ENCODE measurements around the gene MYH9.

The MYH9 gene

DNA sequence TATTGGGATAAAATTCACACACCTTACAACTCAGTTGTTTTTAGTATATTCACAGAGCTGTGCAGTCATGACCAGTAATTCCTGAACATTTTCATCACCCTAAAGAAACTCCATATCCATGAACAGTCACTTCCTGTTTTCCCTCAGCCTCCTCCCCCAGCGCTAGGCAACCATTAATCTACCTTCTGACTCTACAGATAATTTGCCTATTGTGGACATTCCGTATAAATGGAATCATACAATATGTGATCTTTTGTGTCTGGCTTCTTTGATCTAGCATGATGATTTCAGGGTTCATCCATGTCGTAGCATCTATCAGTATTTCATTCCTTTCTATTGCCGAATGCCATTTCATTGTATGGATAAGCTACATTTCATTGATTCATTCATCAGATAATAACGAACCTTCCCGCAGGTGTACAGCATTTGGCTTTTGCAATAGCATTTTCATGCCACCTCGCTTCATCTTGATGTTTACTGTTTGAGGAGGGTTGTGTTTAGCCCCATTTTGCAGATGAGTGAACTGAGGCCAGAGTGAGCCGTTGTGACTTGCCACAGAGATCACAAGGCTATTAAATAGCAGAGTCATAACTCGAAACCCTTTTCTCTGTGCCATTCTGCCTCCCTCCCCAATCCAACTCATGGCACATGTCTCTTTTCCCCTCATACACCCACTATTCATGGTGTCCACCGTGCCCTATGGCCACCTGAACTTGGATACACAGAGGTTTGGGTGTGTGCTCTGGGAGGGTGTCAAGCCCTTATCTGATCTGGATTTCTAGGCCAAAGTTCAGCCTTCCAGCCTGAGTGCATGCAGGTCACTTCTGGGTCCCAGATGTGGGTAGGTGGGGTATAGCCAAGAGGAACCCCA is 11.1 kb upstream of the MYH9 start:
- no peaks in the 10 kb centered on the region for H3K36me3 ChIP-seq (ENCODE audit: low read length)
- TF ChIP-seq, protein P1, sequence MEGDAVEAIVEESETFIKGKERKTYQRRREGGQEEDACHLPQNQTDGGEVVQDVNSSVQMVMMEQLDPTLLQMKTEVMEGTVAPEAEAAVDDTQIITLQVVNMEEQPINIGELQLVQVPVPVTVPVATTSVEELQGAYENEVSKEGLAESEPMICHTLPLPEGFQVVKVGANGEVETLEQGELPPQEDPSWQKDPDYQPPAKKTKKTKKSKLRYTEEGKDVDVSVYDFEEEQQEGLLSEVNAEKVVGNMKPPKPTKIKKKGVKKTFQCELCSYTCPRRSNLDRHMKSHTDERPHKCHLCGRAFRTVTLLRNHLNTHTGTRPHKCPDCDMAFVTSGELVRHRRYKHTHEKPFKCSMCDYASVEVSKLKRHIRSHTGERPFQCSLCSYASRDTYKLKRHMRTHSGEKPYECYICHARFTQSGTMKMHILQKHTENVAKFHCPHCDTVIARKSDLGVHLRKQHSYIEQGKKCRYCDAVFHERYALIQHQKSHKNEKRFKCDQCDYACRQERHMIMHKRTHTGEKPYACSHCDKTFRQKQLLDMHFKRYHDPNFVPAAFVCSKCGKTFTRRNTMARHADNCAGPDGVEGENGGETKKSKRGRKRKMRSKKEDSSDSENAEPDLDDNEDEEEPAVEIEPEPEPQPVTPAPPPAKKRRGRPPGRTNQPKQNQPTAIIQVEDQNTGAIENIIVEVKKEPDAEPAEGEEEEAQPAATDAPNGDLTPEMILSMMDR (IDR thresholded peaks at IDR 0.05; ENCODE audit: insufficient read depth, low read length, poor library complexity, severe bottlenecking) = no peak
- no peak for TF ChIP-seq EZH2phosphoT487 (conservative IDR thresholded peaks at IDR 0.05; ENCODE audit: low read length)
- H3K9ac ChIP-seq (ENCODE audit: low read length) = no peak overlapping the region
- no peak overlapping the region for H3K4me3 ChIP-seq (ENCODE audit: insufficient read depth, low read length, poor library complexity, severe bottlenecking)
- no peak overlapping the region for H3K4me2 ChIP-seq (ENCODE audit: low read depth, low read length, poor library complexity, severe bottlenecking)
- no peaks in the 10 kb centered on the region for H3K27me3 ChIP-seq (ENCODE audit: low read length)
- no peaks in the 10 kb centered on the region for H3K79me2 ChIP-seq (ENCODE audit: insufficient read depth, low read length)
- H3F3A ChIP-seq (ENCODE audit: insufficient read depth) = no peaks in the 10 kb centered on the region
- H2AFZ ChIP-seq (ENCODE audit: low read depth, low read length, severe bottlenecking) = no peak overlapping the region
- H3K9me3 ChIP-seq (ENCODE audit: insufficient read depth, low read length) = no peaks in the 10 kb centered on the region
- H3K9me2 ChIP-seq (replicated peaks; ENCODE audit: insufficient read depth, low read length) = no peaks in the 10 kb centered on the region
- H3K27ac ChIP-seq (ENCODE audit: low read depth, low read length) = no peak overlapping the region
- no peaks in the 10 kb centered on the region for H4K20me1 ChIP-seq (ENCODE audit: low read depth, low read length)

DNA sequence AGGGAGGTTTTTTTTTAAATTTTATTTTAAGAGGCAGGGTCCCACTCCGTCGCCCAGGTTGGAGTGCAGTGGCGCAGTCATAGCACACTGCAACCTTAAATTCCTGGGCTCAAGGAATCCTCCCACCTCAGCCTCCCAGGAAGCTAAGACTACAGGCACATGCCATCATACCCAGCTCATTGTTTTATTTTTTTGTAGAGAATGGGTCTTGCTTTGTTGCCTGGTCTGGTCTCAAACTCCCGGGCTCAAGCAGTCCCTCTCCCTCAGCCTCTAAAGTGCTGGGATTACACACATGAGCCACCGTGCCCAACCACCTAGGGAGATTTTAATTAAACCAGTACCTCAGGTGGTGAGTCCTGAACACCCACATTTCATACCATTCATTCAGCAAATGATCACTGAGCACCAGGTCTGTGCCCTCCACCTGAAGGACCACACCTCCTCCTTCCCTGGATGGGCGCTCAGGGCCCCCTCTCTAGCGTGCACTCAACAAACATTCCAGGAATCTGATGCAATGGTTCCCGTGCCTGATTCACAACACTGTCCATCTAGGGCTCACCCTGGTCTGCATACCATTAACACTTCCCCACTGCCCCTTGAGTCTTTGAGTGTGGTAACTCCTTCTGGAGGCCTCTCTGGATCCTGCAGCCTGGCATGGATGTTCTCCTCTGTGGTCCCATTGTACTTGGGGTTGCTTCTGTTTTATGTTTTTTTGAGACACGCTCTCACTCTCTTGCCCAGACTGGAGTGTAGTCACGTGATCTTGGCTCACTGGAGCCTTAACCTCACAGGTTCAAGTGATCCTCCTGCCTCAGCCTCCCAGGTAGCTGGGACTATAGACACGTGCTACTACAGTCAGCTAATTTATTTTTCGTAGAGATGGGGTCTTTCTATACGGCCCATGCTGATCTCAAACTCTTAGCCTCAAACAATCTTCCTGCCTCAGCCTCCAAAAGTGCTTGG is 9.6 kb upstream of the MYH9 start:
- no peak overlapping the region for H3K4me2 ChIP-seq (ENCODE audit: low read depth, low read length, poor library complexity, severe bottlenecking)
- no peak overlapping the region for H3K9ac ChIP-seq (ENCODE audit: low read length)

DNA sequence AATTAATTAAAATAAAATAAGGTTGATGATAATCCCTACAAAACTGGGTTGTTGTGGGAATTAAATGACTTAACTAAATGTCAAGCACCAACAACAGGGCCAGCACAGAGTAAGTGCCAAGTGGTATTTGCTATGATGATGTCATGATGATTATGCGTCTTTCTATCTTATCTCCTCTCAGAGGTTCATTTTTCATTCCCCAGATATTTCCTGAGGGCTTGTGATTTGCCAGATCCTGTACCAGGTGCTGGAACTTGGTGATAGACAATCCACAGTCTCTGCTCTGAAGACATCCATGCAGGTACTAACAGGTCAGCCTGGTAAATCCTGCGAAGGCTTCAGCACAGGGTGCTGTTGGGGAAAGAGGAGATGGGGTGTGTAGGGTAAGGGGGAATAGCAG is 8.1 kb upstream of the MYH9 start:
- H3K4me2 ChIP-seq (ENCODE audit: low read depth, low read length, poor library complexity, severe bottlenecking) = no peak overlapping the region

More for the DNA sequence above, 9.6 kb upstream of the MYH9 start:
- H3K27ac ChIP-seq (ENCODE audit: low read depth, low read length) = no peak overlapping the region
- H3K9me2 ChIP-seq (replicated peaks; ENCODE audit: insufficient read depth, low read length) = no peaks in the 10 kb centered on the region
- no peaks in the 10 kb centered on the region for H3F3A ChIP-seq (ENCODE audit: insufficient read depth)
- no peaks in the 10 kb centered on the region for H3K36me3 ChIP-seq (ENCODE audit: low read length)
- no peak for TF ChIP-seq EZH2phosphoT487 (conservative IDR thresholded peaks at IDR 0.05; ENCODE audit: low read length)
- H3K9me3 ChIP-seq (ENCODE audit: insufficient read depth, low read length) = no peaks in the 10 kb centered on the region
- H3K4me3 ChIP-seq (ENCODE audit: insufficient read depth, low read length, poor library complexity, severe bottlenecking) = no peak overlapping the region
- no peaks in the 10 kb centered on the region for H4K20me1 ChIP-seq (ENCODE audit: low read depth, low read length)
- no peaks in the 10 kb centered on the region for H3K27me3 ChIP-seq (ENCODE audit: low read length)
- H2AFZ ChIP-seq (ENCODE audit: low read depth, low read length, severe bottlenecking) = no peak overlapping the region
- no peaks in the 10 kb centered on the region for H3K79me2 ChIP-seq (ENCODE audit: insufficient read depth, low read length)

More for the DNA sequence above, 8.1 kb upstream of the MYH9 start:
- Histone ChIP-seq H3K9me3 (ENCODE audit: insufficient read depth, low read length) (no peaks in the 10 kb centered on the region), H3K9ac (ENCODE audit: low read length) (no peak overlapping the region), H3F3A (ENCODE audit: insufficient read depth) (no peaks in the 10 kb centered on the region), H3K79me2 (ENCODE audit: insufficient read depth, low read length) (no peaks in the 10 kb centered on the region), H2AFZ (ENCODE audit: low read depth, low read length, severe bottlenecking) (no peak overlapping the region), H3K4me3 (ENCODE audit: insufficient read depth, low read length, poor library complexity, severe bottlenecking) (no peak overlapping the region), H3K27me3 (ENCODE audit: low read length) (no peaks in the 10 kb centered on the region), H3K27ac (ENCODE audit: low read depth, low read length) (no peak overlapping the region), H3K9me2 (replicated peaks; ENCODE audit: insufficient read depth, low read length) (no peaks in the 10 kb centered on the region), H3K36me3 (ENCODE audit: low read length) (no peaks in the 10 kb centered on the region), H4K20me1 (ENCODE audit: low read depth, low read length) (no peaks in the 10 kb centered on the region)
- no peak for TF ChIP-seq EZH2phosphoT487 (conservative IDR thresholded peaks at IDR 0.05; ENCODE audit: low read length)
- TF ChIP-seq, protein P1 (IDR thresholded peaks at IDR 0.05; ENCODE audit: insufficient read depth, low read length, poor library complexity, severe bottlenecking) = no peak

All from SU-DHL-6 (cell line).